ENCODE measurements around the gene GDF2.

The GDF2 gene

DNA sequence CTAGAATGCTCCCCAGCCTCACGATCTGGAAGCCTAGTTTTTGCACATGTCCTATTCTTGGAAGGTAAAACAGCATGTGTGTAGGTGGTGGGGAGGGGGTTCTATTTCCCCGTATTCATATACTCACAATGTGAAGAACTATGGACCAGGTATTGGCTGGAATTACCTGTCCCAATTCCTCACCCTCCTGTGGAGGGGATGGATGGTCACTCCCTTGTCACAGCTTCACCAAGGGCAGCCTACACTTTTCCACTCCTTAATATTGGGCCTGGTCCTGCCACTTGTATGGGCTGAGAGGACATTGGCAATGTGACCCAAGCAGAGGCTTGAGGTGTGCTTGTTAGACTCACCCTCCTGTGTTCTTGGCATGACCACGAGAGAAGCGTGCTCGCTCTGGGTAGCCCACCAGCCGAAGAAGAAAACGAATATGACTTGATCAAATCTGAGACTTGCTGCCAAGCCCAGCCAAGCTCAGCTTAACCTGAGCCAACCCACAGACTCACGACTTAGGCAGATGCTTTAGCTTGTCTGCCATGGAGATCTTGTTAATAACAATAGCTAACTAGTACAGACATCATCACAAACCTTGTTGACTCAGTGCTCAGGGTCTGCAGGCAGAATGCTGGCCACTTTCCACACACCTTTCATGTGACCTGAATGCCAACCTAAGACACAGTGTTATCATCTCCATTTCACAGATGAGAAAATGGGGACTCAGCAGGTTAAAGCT, 44.6 kb downstream of the GDF2 start:
- no peak for DNase-seq (ENCODE audit: low read depth in 2 of 3, low spot score in 1 of 3)

DNA sequence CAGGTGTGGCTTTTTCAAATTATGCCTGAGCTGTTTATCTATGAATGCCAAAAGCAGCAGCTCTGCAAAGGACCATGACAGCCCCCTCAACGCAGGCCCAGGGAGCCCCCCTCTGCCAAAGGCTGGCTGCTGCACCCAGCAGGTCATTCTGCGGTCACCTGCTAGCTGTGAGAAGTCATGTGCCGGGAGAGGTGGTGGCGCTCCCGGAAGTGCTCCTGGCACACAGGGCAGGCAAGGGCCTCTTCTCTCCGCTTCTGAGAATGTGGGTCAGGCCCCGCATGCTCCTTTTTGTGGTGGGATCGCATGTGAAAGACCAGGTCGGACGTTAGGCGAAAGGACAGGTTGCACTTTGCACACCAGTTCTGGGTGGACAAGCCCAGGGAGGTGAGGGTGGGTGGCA, 45.4 kb downstream of the GDF2 start:
- DNase-seq (ENCODE audit: low read depth in 2 of 3, low spot score in 1 of 3): no peak

DNA sequence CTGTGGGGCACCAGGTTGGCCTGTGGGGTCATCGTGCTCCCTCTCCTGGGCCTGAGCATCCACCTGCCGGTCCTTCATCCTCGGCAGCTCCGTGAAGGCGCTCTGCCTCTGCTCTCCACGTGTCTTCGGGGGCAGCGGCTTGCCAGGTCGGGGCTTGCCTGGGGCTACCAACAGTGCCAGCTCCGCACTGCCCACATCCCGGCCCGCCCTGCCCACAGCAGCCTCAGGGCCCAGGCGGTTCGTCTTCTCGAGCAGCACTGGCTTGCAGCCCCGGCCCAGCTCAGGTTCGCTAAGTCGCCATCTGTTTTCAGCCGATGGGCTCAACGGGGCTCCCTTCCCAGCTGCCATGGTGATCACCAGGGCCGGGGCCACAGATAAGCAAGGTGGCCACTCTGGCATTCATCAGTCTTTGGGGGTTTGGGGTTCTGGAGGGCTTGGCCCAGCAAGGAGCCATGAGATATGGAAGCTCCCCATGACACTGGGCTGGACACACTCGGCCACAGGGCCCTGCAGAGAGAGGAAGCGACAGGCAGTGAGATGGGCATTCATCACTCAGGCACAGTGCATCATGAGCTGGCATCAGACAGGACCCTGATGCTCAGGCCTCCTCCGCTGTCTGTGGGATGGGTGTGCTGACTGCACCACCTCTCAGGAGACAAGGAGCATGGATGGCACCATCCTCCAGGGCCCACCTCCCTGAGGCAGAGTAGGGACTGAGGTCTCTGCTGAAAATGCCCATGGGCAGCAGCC, 46.4 kb downstream of the GDF2 start:
- DNase-seq (ENCODE audit: low read depth in 2 of 3, low spot score in 1 of 3): no peak

DNA sequence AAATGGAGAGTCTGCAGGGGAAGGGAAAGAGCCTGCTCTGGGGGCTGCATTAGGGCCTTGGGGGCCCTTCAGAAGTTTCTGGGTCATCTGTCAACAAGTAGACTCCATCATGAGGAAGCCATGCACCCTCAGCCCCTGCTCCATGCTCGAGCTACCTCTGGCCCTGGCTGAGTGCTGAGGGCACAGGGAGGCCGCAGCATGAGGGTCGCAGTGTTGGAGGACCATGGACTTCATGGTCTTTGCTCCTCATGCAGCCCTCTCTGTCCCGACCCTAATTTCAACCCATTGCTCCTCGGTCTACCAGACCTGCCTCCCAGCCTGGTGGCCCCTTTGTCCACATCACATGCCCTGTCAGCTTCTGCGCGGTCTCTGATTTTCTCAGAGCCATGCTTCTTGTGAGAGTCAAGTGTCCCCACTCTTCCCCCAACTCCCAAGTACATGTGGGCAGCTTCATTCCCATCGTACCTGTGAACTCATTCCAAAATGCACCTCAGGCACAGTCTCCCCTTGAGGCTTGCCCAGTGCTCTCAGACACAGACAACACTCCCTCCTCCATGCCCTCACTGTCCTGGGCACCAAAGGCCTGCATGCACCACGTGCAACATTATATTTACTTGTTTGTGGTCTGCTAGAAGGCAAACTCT, 47.1 kb downstream of the GDF2 start:
- DNase-seq (ENCODE audit: low read depth in 2 of 3, low spot score in 1 of 3): no peak

DNA sequence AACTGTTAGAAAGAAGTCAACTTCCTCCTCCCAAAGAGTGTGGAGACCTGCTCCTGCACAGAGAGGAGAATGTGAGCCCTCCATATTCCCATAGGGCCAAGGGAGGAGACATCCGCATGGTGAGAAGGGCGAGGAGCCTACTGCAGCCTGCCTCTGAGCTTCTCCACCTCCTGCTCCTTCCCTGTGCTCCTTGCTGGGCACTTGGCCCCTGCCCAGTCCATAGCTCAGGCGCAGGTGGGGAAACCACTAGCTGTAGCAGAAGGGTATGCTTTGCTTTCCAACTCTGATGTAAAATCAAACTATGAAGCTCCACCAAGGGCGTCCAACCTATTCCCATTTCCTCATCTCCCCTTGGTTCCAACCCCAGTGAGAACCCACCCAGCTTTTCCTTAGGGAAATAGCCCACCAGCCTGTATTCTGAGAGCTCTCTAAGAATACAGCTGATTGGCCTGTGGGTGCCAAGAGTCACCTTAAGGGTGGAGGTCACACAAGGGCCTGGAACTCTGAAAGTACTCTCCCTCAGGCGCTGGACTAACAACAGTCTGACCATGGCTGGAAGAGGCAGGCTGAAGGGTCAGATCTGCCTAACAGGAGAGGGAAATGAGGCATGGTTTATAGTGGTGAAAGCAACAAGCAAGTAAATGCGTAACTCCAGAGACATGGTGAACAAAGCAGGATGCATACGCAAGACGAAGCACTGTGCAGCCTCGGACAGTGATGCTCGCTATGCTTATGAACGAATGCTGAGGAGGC, 47.9 kb downstream of the GDF2 start:
- DNase-seq (ENCODE audit: low read depth in 2 of 3, low spot score in 1 of 3): no peak

DNA sequence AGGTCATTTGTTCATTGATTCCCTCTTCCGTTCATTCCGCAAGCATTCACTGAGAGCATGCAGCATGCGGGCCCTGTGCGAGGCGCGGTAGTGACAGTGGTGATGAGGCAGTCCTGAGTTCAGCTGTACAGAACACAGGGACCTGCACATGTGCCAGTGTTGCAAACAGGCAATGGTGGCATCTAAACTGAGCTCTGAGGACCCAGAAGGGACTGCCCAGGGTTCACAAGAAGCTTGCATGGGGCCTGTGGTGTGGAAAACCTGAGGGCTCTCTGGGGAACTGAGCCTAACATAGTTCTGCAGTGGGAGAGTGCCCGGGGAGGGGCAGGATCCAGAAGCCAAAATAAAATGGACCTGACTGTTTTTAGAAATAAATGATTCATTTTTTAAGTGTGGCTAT, 48.6 kb downstream of the GDF2 start:
- DNase-seq (ENCODE audit: low read depth in 2 of 3, low spot score in 1 of 3): no peak

DNA sequence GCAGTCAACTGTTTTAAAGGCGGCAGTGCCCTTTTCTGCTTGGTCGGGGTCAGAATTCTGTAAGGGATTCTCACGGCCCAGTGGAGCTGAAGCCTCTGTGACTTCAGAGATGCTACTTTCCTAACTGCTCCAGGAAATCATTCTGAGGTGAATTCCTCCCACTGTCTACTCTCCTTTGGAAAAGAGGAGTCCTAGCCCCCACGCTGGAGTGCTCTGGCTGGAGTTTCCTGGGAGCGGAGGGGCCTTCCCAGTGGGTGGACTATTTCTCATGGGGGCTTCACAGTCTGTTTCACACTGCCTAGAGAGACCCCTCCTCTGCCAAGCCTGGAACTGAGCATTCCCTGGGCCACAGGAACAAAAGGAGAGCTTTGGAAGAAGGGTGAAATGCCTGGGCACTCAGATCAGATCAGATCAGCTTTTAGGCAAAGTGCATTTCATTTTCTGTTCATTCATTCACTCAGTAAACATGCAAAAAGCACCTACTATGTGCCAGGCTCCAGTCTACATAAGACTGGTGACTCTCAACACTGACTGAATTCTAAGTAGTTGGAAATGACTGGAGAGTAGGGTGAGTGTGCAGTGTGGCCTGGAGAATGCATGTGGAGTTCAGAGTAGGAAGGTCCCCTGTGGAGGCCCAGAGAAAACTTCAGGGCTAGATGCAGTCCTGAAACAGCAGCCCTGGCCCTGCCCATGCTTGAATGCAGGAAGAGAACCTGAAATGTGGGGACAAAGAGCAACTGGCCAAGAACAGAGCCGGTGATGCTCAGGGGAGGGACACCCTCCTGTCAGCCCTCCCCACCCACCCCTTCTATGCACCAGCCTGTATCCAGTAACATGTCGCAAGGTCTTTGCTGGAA, 49.6 kb downstream of the GDF2 start:
- DNase-seq (ENCODE audit: low read depth in 2 of 3, low spot score in 1 of 3): no peak

DNA sequence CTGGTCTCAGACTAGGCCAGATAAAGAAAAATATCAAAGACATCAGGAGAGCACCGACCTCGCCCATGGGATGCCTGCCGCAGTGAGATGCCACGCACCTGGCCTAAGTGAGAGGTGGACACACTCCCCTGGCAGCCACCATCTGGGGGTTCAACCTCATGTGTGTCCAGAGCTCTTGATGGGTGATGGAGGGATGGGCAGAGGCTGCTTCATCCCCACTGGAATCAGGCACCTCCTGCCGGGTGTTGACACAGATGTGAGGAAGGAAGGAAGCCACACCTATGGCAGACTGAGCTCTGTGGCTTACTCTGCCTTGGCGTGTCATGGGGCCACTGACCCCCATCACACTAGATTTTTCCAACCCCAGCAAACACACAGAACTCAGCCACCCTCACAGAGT, 50.5 kb downstream of the GDF2 start:
- DNase-seq (ENCODE audit: low read depth in 2 of 3, low spot score in 1 of 3): no peak

DNA sequence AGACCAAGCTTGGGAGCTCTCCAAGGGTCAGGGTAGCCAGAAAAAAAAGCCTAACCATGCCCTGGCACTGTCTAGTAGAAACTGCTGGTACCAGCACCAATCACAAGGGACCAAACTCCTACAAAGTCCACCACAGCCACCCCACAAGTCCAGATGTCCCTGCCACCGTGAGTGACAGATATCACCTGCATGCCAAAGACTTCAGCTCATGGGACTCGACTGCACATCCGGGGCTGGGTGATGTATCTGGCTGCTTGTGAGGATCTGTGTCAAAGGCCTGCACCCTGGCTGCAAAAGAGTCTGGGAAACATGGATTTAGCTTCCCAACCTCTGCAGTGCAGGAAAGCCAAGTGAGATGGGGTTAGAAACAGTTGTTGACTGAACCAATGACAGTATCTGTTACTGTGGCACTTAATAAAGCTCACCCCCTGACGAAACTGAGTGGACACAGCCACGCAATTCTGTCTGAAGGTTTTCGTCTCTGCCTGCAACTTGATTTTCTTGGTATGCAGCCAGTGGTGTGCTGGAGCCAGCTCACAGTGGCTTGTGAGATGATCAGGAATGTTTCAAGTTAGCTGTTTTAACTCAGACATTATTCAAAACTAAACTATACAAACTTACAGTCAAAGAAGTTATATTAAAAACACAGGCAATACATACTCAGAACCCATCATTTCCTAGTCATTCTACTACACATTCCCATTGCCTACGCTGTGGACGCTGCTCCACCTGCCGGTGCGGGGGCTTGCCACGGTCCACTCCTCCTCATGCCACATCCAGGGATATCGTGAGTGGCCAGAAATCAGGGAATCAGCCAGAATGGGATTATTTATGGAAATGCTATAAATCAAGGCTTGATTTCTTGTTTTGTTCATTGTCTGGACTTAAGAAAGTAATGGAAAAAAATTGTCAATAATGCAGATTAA, 52.6 kb downstream of the GDF2 start:
- DNase-seq (ENCODE audit: low read depth in 2 of 3, low spot score in 1 of 3): no peak

DNA sequence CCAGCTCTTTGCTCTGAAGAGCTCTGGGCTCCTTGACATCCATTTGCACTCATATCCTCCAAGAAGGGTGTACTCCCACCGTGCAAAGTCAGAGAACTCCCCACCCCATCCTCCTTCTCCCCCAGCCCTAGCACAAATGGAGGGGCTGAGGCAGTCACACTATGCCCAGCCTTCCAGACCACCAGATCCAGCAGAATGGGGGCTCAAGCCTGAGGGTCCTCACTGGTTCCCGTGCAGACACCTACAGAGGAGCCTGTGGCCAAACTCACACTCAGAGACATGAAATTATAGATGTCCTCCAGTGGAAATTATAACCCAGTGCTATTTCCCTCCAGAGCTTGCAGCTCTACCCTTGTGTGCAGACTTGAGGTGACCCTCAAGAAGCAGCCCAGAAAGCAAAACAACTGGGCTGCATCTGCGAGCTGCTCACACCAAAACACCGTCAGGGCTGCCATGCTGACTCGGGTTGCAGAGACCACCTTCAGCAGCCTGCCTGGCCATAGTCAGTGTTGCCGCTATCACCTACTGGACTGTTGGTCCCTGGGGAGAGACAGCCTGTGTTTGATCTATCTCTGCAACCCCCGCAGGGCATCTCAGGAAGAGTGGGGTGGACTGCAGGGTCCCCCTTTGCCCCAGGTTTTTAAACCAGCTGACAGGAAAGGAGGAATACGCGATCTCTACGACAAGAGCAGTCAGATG, 54.4 kb downstream of the GDF2 start:
- DNase-seq (ENCODE audit: low read depth in 2 of 3, low spot score in 1 of 3): no peak

All from stimulated activated CD4-positive, alpha-beta T cell treated with anti-CD3 and anti-CD28 coated beads, Interleukin-12 subunit alpha, Interleukin-12 subunit beta, amount 100 ng/mL, for 48 hours (primary cell).